Endodermal cell (in vitro differentiated cells): ENCODE data around the gene AURKA. TPM values are rescaled to one million over a fixed set of nuclear protein-coding genes. Genes with fewer than 3 reads are reported as not detected.
"Not testable (repeated sequence)": the region's sequence is repeated elsewhere in the genome, so short reads cannot be mapped to it uniquely, and the experiment has no call there.

Source experiments
- DNase-seq: peaks from one replicate; pipeline ENCODE4 v3.0.0-alpha.2; 2017
- H3K27ac ChIP-seq: 2 replicates; pipeline ENCODE4 v1.5.1; 2013; ENCODE audit warnings: mild to moderate bottlenecking, low read depth, low read length, moderate library complexity
- H3K27me3 ChIP-seq: 2 replicates; pipeline ENCODE4 v1.6.1; 2013; ENCODE audit warnings: mild to moderate bottlenecking, low read length, moderate library complexity; ENCODE audit not compliant: insufficient read depth, control insufficient read depth, poor library complexity, severe bottlenecking
- H3K36me3 ChIP-seq: 2 replicates; pipeline ENCODE4 v1.7.0; 2013; ENCODE audit warnings: mild to moderate bottlenecking, low read length, moderate library complexity; ENCODE audit not compliant: control insufficient read depth, insufficient read depth
- H3K4me1 ChIP-seq: one replicate; pipeline ENCODE4 v1.7.0; 2013; ENCODE audit warnings: low read length; ENCODE audit not compliant: control insufficient read depth, insufficient read depth
- H3K4me3 ChIP-seq: 2 replicates; pipeline ENCODE4 v1.5.1; 2013; ENCODE audit warnings: mild to moderate bottlenecking, low read length, moderate library complexity
- H3K9ac ChIP-seq: 2 replicates; pipeline ENCODE4 v1.6.1; 2013; ENCODE audit warnings: mild to moderate bottlenecking, low read length, moderate library complexity; ENCODE audit not compliant: poor library complexity, severe bottlenecking; ENCODE audit errors: extremely low read depth
- H3K9me3 ChIP-seq: 2 replicates; pipeline ENCODE4 v1.6.1; 2013; ENCODE audit warnings: mild to moderate bottlenecking, low read length, moderate library complexity; ENCODE audit not compliant: control insufficient read depth
- H3K27ac Mint-ChIP-seq: 2 replicates; pipeline ENCODE4 v1.8.0; 2020; ENCODE audit warnings: mixed read lengths
- H3K27me3 Mint-ChIP-seq: 2 replicates; pipeline ENCODE4 v1.8.0; 2021; ENCODE audit warnings: mild to moderate bottlenecking, mixed read lengths; ENCODE audit not compliant: insufficient read depth
- H3K36me3 Mint-ChIP-seq: 2 replicates; pipeline ENCODE4 v1.8.0; 2020; ENCODE audit warnings: low read depth, mixed read lengths
- H3K4me1 Mint-ChIP-seq: 2 replicates; pipeline ENCODE4 v1.8.0; 2020; ENCODE audit warnings: mixed read lengths
- H3K4me3 Mint-ChIP-seq: 2 replicates; pipeline ENCODE4 v1.8.0; 2020; ENCODE audit warnings: mild to moderate bottlenecking, moderate library complexity, mixed read lengths
- H3K9me3 Mint-ChIP-seq: 2 replicates; pipeline ENCODE4 v1.8.0; 2020; ENCODE audit warnings: mild to moderate bottlenecking, mixed read lengths
- CTCF ChIP-seq: fragments of 200-600 bp; sonication (generic); conservative IDR thresholded peaks from 2 replicates; pipeline ENCODE4 v1.5.0; 2021; ENCODE audit warnings: antibody characterized with exemption, mild to moderate bottlenecking
- WGBS, 2 experiments: methylation state at CpG; one replicate each; pipeline versions ENCODE4 v1.1.5 to v1.1.7; 2013; ENCODE audit warnings: missing lambda C conversion rate in 2 of 2, mixed read lengths in 1 of 2; ENCODE audit not compliant: insufficient coverage in 1 of 2, insufficient read length in 1 of 2; 5-methylcytosine and 5-hydroxymethylcytosine counted together
- total RNA-seq, 2 donors: library from RNA; stranded (reverse); fragmentation: NEBNext Ultra II Directional in 1 of 2; extraction: Animal tissue kit (Norgen Biotek cat#: 25700) in 1 of 2; gene quantifications; 2 replicates in 1 of 2; 3 replicates in 1 of 2; pipeline ENCODE4 v1.2.1, GENCODE V29; 2021

The AURKA gene
- total RNA-seq, 2 donors from 2014 or later: 56.3 to 85.9 TPM

- Histone ChIP-seq H3K27ac (peak overlapping the region; percentile 77), H3K27me3 (no peaks in the 10 kb centered on the region), H3K9me3 (no peaks in the 10 kb centered on the region), H3K36me3 (peaks cover 49% of the 10 kb centered on the region), H3K9ac (peak overlapping the region; percentile 83), H3K4me3 (peak overlapping the region; percentile 98), H3K4me1 (peaks cover 4% of the 10 kb centered on the region)
- H3K36me3 Mint-ChIP-seq: peaks cover 47% of the 10 kb centered on the region
- H3K27ac Mint-ChIP-seq: no peak overlapping the region
- 7 to 37% methylated on average over 4 to 14 of the region's 18 CpGs for WGBS, 2 experiments
- H3K9me3 Mint-ChIP-seq: no peaks in the 10 kb centered on the region
- peaks cover 22% of the 10 kb centered on the region for H3K4me1 Mint-ChIP-seq
- no peak overlapping the region for H3K4me3 Mint-ChIP-seq
- TF ChIP-seq CTCF: no peak
- no peak for DNase-seq
- no peaks in the 10 kb centered on the region for H3K27me3 Mint-ChIP-seq
Measured at GRCh38 chr20:56392881-56393482, 967 bp upstream of the AURKA start.

- no peak overlapping the region for H3K4me3 Mint-ChIP-seq
- Histone ChIP-seq H3K36me3 (peaks cover 47% of the 10 kb centered on the region), H3K4me1 (peaks cover 4% of the 10 kb centered on the region), H3K27me3 (no peaks in the 10 kb centered on the region), H3K9ac (peak overlapping the region; percentile 83), H3K27ac (no peak overlapping the region), H3K9me3 (no peaks in the 10 kb centered on the region), H3K4me3 (peak overlapping the region; percentile 98)
- no peak for TF ChIP-seq CTCF
- H3K9me3 Mint-ChIP-seq: no peaks in the 10 kb centered on the region
- H3K4me1 Mint-ChIP-seq: peaks cover 22% of the 10 kb centered on the region
- no peak for DNase-seq
- WGBS, 2 experiments: 0% methylated on average over 2 to 29 of the region's 29 CpGs
- no peaks in the 10 kb centered on the region for H3K27me3 Mint-ChIP-seq
- peaks cover 40% of the 10 kb centered on the region for H3K36me3 Mint-ChIP-seq
- no peak overlapping the region for H3K27ac Mint-ChIP-seq
Measured at GRCh38 chr20:56391596-56392131, 351 bp downstream of the AURKA start.

GRCh38 chr20:56391037-56391436 lies 978 bp downstream of the AURKA start:
- H3K36me3 Mint-ChIP-seq: peaks cover 45% of the 10 kb centered on the region

GRCh38 chr20:56390396-56390795 lies 1.6 kb downstream of the AURKA start:
- not testable (repeated sequence) for H3K27ac Mint-ChIP-seq, DNase-seq, H3K9ac ChIP-seq, H3K27ac ChIP-seq, H3K27me3 ChIP-seq, H3K4me1 ChIP-seq, H3K27me3 Mint-ChIP-seq, H3K9me3 ChIP-seq, H3K9me3 Mint-ChIP-seq, H3K4me3 Mint-ChIP-seq
- WGBS, 2 experiments: 92% methylated on average over 9 of the region's 9 CpGs; no CpG with 5 or more reads in 1 of the 2 experiments
- Mint-ChIP-seq H3K36me3 (peaks cover 45% of the 10 kb centered on the region), H3K4me1 (peaks cover 22% of the 10 kb centered on the region)
- Histone ChIP-seq H3K4me3 (peak overlapping the region; percentile 98), H3K36me3 (peaks cover 47% of the 10 kb centered on the region)

More at GRCh38 chr20:56391037-56391436, 978 bp downstream of the AURKA start:
- 13 to 29% methylated on average over 5 to 10 of the region's 10 CpGs for WGBS, 2 experiments
- Histone ChIP-seq H3K27ac (no peak overlapping the region), H3K36me3 (peaks cover 47% of the 10 kb centered on the region), H3K9me3 (no peaks in the 10 kb centered on the region), H3K4me1 (peaks cover 4% of the 10 kb centered on the region), H3K4me3 (peak overlapping the region; percentile 98), H3K27me3 (no peaks in the 10 kb centered on the region), H3K9ac (peak overlapping the region; percentile 83)
- Mint-ChIP-seq H3K27ac (no peak overlapping the region), H3K9me3 (no peaks in the 10 kb centered on the region), H3K27me3 (no peaks in the 10 kb centered on the region), H3K4me3 (no peak overlapping the region), H3K4me1 (peaks cover 22% of the 10 kb centered on the region)
- no peak for DNase-seq
- no peak for TF ChIP-seq CTCF
